SIG-M5 treated with dmso at 0.1 percent for 504 hours (cell line): Measurements from ENCODE around the gene ZNF316.
"Not testable (repeated sequence)": the region's sequence is repeated elsewhere in the genome, so short reads cannot be mapped to it uniquely, and the experiment has no call there.

Experiments used
- DNase-seq: peaks from one replicate; lab custom pipeline; 2025; ENCODE audit not compliant: unreplicated experiment; lab: John Stamatoyannopoulos, UW

ZNF316 gene

GRCh38 chr7:6646465-6646864 lies 9.3 kb downstream of the ZNF316 start:
- no peak for DNase-seq

- no peak for DNase-seq
Observed at GRCh38 chr7:6647080-6647479, 10.0 kb downstream of the ZNF316 start.

DNA sequence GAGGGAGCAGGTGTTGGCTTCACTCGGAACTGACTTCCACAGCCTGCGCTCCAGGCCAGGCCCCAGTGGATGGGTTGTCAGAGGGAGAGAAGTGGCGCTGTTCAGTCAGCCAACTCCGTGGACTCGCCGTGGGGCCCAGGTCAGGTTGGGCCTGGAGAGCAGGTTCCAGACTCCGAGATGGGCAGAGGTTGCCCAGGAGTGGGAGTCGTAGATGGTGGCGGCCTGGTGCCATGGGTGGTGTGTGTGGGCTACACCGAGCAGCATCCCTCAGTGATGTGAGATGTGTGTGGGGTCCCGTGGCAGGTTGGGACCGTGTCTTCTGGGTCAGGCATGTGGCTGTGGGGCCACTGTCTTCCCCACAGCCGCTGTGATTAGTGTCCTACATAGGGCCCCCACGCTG lies 10.4 kb downstream of the ZNF316 start:
- DNase-seq: no peak

DNA sequence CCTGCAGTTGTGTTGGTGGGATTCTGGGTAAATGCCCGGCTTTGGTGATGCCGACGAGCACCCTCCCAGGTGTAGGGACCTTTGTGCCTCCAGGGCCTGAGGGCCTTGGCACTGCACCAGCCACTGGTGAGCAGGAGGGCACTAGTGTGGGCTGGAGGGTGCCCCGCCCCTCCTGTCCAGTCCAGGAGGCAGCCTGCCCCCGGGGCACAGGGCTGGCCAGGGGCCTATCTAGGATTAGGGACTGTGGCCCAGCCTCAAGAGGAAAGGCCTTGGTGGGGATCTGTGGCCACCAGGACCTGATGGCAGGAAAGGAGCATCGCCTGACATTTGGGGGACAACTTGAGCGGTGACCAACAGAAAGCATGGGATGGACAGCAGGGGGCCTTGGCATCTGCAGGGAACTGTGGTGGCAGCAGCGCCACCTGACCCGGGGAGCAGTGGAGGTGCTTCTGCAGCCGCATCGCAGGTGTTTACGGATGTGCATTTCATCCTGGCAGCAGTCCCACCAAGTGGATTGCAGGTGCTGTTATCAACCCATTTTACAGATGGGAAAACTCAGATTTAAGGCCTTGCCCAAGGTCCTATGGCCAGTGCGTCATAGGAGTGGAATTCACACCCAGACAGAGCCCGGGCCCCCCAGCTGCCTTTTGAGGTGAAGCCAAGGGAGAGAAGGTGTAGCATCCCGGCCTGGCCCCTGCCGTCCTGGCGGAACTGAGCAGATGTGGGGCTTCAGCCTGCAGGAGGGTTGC lies 11.1 kb downstream of the ZNF316 start:
- DNase-seq: no peak

- no peak for DNase-seq
Observed at GRCh38 chr7:6648815-6649104, 11.6 kb downstream of the ZNF316 start.

DNA sequence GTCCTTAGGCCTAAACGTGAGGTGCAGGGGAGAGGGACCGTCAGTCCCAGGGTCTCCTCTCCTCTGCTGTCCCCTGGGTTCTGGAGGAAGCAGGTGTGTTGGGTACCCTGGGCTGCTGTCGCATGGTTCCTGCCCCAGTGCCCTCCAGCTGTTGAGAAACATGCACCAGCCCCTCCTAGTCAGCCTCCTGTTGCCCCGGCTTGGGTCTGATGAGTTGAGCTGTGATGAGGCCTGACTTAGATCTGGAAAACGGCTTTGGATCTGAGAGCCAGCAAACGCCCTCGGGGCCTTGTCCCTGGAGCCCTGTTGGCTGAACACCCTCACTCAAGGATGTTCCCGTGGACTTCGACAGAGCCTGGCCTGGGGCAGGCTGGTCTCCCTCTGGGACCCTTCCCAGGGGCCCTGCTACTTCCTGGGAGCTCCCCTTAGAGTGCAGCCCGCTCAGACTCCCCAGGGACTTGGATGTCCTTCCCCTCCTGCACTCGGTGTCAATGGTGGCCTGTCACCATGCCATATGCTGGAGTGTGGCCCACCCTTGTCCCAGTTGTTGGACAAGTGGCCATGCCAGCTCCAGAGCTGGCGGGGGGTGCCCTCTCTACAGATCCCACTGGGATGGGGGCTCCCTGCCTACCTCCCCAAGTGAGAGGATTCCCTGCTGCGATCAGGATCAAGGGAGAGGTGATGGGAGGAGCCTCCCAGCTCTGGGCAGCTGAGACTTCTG lies 12.3 kb downstream of the ZNF316 start:
- no peak for DNase-seq

DNA sequence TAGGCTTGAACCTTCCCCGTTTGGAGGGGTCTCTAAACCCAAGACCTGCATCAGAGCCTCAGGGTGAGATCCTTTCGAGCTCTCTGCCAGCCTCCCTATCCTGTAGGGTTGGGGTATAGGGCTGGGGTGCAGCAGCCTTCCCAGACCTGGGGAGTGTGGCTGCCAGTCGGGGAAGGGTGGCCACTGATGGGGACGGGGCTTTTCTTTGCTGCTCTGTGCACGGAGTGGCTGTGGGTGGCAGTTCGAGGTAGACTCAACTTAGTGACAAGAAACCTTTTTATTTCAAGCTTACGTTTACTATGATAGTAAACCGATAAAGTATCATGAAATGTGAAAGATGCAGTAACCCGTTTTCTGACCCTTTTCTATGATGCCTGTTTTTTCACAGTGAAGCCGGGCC lies 13.0 kb downstream of the ZNF316 start:
- no peak for DNase-seq

DNA sequence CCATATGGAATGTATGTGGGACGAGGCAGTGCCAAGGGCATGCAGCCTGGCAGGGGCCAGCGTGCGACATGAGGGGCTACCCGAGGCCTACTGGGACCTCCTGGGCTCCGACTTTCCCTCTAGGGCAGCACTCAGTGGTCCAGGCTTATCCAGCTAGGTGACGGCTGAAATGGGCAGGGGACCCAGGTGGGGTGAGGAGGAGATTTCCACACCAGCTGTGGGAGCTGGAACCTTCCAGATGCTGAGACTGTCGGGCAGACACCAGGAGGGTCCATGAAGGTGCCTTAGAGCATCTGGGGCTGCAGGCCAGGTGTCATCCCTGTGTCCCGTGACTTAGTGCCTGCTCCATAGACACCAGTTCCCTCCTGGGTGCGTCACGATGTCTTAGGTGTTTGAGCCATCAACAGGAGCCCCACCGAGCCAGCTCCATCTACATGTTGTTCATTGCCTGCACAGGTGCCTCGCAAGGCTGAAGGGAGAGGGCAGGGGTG lies 13.4 kb downstream of the ZNF316 start:
- no peak for DNase-seq

- no peak for DNase-seq
Observed at GRCh38 chr7:6651851-6652445, 14.8 kb downstream of the ZNF316 start.

DNA sequence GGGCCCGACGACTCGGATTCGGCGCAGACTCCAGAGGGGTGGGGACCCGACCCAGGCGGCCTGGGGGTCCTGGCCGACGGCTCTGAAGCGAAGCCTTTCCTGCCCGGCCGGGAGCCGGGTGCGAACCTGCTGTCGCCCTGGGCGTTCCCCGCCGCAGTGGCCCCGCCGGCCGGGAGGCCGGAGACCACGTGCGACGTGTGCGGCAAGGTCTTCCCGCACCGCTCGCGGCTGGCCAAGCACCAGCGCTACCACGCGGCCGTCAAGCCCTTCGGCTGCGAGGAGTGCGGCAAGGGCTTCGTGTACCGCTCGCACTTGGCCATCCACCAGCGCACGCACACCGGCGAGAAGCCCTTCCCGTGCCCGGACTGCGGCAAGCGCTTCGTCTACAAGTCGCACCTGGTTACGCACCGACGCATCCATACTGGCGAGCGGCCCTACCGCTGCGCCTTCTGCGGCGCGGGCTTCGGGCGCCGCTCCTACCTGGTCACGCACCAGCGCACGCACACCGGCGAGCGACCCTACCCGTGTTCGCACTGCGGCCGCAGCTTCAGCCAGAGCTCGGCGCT lies 15.4 kb downstream of the ZNF316 start:
- no peak for DNase-seq

- DNase-seq: no peak
Observed at GRCh38 chr7:6653071-6654003, 16.2 kb downstream of the ZNF316 start.

DNA sequence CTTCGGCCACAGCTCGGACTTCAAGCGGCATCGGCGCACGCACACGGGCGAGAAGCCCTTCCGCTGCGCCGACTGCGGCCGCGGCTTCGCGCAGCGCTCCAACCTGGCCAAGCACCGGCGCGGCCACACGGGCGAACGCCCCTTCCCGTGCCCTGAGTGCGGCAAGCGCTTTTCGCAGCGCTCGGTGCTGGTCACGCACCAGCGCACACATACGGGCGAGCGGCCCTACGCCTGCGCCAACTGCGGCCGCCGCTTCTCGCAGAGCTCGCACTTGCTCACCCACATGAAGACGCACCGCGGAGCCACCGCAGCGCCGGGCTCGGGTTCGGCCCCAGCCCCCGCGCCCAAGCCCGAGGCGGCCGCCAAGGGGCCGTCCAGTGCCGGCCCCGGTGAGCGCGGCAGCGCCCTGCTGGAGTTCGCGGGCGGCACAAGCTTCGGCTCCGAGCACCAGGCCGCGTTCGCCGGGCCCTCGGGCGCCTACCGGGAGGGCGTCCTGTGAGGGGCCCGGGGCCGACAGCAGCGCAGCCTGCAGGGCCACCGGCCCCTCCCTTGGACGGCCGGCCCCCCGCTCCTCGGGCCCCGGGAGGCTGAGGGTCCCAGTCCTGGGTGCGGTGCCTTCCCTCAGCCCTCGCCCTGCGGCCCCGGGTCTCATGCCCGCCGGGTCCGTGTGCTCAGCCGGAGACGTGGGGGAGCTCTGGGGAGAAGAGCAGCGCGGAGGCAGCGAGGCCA lies 17.2 kb downstream of the ZNF316 start:
- no peak for DNase-seq

GRCh38 chr7:6654842-6655610 lies 17.9 kb downstream of the ZNF316 start:
- DNase-seq: no peak

DNA sequence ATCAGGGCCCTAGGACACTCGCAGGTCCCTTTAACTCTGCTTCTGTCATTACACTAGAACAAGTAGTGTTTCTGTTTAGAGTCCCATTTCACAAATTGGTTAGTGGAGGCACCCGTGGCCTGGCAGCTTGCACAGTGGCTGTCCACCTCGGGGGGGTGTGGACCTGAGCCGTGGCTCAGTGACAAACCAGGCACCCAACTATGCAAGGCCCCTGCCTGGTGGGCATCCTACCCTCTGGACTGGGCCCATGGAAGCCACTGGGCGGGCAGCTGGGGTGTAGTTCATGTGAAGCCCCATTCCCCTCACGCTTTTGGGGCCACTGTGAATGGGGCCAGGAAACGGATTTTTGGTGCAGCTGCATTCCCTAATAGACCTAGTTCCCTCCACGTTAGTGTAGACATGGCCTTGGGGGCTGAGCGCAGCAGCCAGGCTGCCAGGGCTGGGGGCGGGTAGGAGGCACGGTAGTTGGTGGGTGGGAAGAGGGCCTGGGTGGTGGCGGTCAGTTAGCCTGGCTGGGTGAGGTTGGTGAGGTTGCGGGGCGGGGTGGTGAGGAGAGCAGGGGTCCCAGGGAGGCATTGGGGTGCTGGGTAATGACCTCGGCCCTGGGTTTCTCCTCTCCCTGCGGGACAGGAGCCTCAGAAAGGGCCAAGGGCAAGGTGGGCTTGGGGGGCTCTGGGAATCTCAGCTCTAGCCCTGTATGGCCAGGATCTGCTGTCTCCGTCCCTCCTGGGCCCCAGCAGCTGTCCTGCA lies 18.7 kb downstream of the ZNF316 start:
- no peak for DNase-seq

DNA sequence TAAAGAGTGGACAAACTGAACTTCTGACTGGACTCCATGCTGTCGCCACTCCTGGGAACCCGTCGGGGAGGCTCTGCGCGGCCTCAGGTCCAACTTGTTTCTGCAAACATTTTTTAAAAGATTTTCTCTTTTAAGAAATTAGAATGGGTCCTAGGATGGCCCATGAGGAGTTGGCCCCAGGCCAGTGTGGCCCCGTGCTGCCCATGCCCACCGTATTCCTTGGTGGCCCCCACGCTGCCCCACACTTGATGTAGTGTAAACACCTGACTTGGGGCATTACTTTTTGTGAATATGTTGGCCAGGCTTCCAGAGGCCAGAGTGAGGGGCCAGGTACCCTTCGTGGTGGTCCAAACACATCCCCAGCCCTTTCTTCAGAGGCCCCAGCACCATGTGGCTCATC lies 19.3 kb downstream of the ZNF316 start:
- no peak for DNase-seq

DNA sequence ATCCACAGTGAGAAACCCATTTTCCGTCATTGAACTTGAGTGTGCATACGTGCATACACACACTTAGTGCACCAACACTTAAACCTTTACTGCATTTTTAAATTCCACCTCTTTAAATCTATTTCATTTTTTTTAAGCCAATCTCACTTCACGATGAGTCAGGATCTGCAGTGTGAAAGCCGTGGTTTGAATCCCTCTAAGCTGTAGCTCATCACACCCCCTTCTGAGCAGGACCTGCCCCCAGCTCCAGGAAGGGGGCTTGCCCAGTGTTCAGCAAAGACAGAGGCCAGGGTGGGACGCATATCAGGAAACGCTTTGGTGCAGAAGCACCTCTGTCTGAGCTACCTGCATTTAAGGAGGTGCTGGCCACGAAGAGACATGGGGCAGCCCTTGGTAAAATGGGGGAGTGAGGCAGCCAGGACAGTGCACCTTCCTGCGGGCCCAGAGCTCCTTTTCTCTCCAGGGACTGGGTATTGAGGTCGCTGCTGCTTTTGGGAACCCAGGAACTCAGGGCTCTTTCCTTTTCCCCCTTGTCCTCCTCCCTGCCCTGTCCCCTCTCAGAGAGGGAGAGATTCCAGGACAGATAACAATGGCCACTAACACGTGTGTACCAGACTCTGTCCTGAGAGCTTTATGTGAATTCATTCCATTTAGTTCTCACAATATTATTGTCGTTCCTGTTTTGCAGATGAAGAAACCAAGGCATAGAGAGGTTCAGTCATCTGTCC lies 21.7 kb downstream of the ZNF316 start:
- DNase-seq: no peak

DNA sequence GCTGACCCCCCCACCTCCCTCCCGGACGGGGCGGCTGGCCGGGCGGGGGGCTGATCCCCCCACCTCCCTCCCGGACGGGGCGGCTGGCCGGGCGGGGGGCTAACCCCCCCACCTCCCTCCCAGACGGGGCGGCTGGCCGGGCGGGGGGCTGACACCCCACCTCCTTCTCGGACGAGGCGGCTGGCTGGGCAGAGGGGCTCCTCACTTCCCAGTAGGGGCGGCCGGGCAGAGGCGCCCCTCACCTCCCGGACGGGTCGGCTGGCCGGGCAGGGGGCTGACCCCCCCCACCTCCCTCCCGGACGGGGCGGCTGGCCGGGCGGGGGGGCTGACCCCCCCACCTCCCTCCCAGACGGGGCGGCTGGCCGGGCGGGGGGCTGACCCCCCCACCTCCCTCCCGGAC lies 33.7 kb downstream of the ZNF316 start:
- not testable (repeated sequence) for DNase-seq

DNA sequence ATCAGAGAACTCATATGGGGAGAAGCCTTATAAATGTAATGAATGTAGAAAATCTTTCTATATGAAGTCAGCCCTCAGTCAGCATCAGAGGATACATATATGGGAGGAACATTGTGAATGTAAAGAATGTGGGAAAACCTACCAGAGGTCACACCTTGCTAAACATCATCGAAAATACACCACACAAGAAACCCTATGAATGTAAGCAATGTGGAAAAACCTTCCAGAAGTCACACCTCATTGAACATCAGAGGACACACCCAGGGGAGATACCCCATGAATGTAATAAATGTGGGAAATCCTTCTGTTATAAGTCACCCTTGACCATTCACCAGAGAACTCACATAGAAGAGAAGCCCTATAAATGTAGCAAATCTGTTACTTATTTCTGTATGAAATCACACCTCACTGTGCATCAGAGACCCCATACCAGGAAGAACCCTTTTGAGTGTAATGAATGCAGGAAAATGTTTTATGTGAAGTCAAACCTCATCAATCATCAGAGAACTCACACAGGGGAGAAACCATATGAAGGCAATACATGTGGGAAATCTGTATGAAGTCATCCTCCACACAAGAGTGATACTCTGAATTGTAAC lies 38.8 kb downstream of the ZNF316 start:
- no peak for DNase-seq
